Measurements from ENCODE around the gene SOX1. TPM values are rescaled to one million over a fixed set of nuclear protein-coding genes. Genes with fewer than 3 reads are reported as not detected.

Gene SOX1
- total RNA-seq, 1 donor from 2014 or later: 0.57 TPM

DNA sequence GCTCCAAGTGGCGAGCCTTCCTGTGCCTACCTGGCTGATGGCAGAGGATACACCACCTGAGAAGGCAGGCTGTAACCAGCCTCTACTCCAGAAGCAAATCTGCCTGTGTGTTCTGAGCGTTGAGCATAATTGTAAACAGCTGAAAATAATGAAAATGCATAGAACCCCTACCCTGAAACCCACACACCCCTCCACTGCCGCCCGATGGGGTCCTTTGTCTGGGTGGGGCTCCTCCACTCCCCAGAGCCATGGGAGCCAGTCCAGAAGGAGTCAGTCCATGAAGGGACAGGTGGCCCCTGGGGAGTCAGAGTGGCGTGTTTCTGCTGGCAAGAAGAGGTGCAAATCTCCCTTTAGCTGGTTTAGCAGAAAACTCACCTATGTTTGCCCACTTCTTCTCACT lies 8.0 kb upstream of the SOX1 start:
- Mint-ChIP-seq H3K4me1 (ENCODE audit: low read depth) (peaks cover 6% of the 10 kb centered on the region), H3K4me3 (ENCODE audit: low read depth) (no peak overlapping the region), H3K27me3 (peaks cover 92% of the 10 kb centered on the region), H3K27ac (no peak overlapping the region), H3K36me3 (ENCODE audit: insufficient read depth) (no peaks in the 10 kb centered on the region), H3K9me3 (ENCODE audit: low read depth) (no peaks in the 10 kb centered on the region)
- TF ChIP-seq, protein P1, sequence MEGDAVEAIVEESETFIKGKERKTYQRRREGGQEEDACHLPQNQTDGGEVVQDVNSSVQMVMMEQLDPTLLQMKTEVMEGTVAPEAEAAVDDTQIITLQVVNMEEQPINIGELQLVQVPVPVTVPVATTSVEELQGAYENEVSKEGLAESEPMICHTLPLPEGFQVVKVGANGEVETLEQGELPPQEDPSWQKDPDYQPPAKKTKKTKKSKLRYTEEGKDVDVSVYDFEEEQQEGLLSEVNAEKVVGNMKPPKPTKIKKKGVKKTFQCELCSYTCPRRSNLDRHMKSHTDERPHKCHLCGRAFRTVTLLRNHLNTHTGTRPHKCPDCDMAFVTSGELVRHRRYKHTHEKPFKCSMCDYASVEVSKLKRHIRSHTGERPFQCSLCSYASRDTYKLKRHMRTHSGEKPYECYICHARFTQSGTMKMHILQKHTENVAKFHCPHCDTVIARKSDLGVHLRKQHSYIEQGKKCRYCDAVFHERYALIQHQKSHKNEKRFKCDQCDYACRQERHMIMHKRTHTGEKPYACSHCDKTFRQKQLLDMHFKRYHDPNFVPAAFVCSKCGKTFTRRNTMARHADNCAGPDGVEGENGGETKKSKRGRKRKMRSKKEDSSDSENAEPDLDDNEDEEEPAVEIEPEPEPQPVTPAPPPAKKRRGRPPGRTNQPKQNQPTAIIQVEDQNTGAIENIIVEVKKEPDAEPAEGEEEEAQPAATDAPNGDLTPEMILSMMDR (IDR thresholded peaks at IDR 0.05; ENCODE audit: unreplicated experiment): no peak
- DNase-seq (ENCODE audit: low spot score, unreplicated experiment): no peak

DNA sequence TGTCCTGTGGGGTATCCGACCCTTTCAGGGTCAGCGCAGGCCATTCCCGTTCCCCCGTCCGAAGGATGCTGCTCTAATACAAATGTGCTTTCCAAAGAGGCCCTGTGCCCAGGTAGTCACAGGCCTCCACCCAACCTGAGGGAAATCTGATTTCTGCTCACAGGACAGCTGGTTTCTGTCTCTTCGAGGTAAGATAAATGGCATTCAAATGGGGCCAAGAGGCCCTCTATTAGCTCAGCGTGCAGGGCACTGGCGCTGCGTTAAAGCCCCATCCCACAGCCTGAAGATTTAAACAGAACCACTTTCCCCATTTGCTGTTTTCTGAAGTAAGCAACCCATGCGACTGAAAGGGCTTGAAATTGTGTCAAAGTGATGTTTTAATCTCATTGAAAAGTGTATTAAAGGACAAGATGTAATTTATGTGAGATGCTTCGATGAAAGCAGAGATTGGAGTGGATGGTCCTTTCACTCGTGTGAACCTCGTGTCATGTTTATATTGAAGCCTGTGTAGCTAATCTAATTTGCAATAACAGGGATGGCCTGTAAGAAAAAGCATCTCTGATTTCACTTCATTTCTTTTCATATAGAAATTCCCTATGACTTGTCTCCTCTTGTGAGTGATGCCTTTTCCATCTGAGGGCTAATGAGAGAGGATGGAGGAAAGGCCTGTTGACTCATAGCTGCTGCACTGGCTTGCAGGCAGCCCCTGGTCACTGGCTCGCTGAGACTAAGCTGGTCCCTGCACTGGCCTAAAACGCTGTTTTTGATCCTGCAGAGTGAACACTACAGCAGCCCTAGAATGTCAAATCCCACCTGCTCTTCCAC lies 7.3 kb upstream of the SOX1 start:
- H3K36me3 Mint-ChIP-seq (ENCODE audit: insufficient read depth): no peaks in the 10 kb centered on the region
- peaks cover 6% of the 10 kb centered on the region for H3K4me1 Mint-ChIP-seq (ENCODE audit: low read depth)
- H3K4me3 Mint-ChIP-seq (ENCODE audit: low read depth): no peak overlapping the region
- no peaks in the 10 kb centered on the region for H3K9me3 Mint-ChIP-seq (ENCODE audit: low read depth)
- H3K27me3 Mint-ChIP-seq: peaks cover 92% of the 10 kb centered on the region
- no peak overlapping the region for H3K27ac Mint-ChIP-seq
- TF ChIP-seq, protein P1 (IDR thresholded peaks at IDR 0.05; ENCODE audit: unreplicated experiment): no peak
- no peak for DNase-seq (ENCODE audit: low spot score, unreplicated experiment)

DNA sequence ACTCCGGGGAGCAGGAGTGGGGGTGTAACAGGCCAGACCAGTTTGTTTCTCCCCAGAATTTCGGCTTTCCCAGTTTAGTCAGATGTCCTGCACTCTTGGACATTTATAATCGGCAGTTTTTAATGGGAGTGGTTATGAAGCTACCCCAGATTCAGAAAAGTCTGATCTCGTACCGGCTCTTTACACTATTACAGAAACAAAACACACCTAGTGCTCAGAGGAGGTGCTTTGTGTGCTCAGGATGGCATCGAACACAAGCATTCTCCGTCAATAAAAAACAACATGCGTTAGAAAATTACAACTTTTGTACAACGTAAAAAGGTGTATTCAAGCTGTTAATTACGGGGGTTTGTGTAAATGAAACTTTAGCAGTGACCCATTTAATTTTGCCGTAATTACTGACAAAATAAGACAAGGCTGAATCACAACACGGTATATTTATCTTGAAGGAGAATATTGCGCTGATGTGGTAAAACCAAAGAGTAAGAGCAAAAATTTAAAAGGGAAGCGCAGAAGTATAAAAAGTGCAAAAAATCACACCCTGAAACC lies 6.6 kb upstream of the SOX1 start:
- H3K4me3 Mint-ChIP-seq (ENCODE audit: low read depth): no peak overlapping the region
- no peaks in the 10 kb centered on the region for H3K36me3 Mint-ChIP-seq (ENCODE audit: insufficient read depth)
- no peak for DNase-seq (ENCODE audit: low spot score, unreplicated experiment)
- H3K9me3 Mint-ChIP-seq (ENCODE audit: low read depth): no peaks in the 10 kb centered on the region
- peaks cover 92% of the 10 kb centered on the region for H3K27me3 Mint-ChIP-seq
- TF ChIP-seq, protein P1 (IDR thresholded peaks at IDR 0.05; ENCODE audit: unreplicated experiment): no peak
- H3K27ac Mint-ChIP-seq: no peak overlapping the region
- H3K4me1 Mint-ChIP-seq (ENCODE audit: low read depth): peaks cover 6% of the 10 kb centered on the region

DNA sequence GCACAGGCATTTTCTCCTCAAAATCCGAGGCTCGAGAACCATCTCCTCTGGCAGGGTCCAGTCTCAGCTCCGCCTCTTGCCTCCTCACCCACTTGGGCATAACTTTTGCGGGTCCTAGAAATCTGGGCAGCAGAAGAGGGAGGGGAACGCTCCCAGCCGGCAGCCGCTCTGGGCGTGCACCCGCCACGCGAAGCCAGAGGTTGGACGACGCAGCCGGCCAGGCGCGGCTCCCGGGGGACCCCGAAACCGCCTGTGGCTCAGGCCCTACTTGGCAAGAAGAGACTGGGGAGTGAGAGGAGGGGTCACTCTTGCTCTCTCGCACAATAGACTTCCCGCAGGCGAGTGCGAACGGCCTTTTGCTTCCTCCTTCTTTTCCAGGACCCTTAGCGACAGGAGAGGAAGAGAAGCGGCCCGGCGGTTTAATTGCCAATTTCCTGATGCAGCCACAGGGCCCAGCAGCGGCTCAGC lies 6.0 kb upstream of the SOX1 start:
- Mint-ChIP-seq H3K4me3 (ENCODE audit: low read depth) (no peak overlapping the region), H3K36me3 (ENCODE audit: insufficient read depth) (no peaks in the 10 kb centered on the region), H3K27me3 (peaks cover 92% of the 10 kb centered on the region), H3K27ac (no peak overlapping the region), H3K9me3 (ENCODE audit: low read depth) (no peaks in the 10 kb centered on the region), H3K4me1 (ENCODE audit: low read depth) (peaks cover 6% of the 10 kb centered on the region)
- TF ChIP-seq, protein P1 (IDR thresholded peaks at IDR 0.05; ENCODE audit: unreplicated experiment): no peak
- no peak for DNase-seq (ENCODE audit: low spot score, unreplicated experiment)

DNA sequence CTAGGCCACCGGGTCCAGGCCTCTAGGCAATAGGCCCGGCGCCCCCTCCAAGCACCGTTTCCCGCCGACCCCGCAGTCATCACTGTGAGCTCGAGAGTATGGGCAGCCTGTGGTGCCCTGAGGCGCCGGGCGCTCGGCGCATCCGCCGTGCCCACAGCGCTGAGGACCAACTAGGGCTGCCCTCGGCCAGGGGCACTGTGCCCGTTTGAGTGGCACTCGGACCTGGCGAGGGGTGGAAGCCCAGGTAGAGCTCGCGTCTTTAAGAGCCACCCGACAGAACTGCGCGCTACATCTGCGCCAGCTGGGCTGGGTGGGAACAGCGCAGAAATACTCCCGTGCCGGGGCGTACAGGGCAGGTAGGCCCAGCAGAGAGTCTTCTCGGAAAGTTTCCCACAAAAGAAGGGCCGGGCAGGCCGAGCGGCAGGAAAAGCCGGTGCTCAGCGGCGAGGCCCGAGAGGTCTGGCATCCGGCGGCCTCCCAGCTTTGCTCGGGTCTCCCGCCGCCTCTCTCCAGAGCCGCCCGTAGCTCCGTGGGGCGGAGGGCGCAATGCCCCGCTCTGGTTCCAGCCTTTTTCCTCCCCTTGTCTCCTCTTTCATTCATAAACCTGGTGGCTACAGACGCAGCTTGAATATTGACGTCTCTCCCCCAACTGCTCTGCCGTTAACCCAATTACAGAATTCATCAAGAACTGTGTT lies 5.4 kb upstream of the SOX1 start:
- no peaks in the 10 kb centered on the region for H3K9me3 Mint-ChIP-seq (ENCODE audit: low read depth)
- peaks cover 95% of the 10 kb centered on the region for H3K27me3 Mint-ChIP-seq
- H3K4me3 Mint-ChIP-seq (ENCODE audit: low read depth): no peak overlapping the region
- no peak for DNase-seq (ENCODE audit: low spot score, unreplicated experiment)
- no peak overlapping the region for H3K27ac Mint-ChIP-seq
- H3K4me1 Mint-ChIP-seq (ENCODE audit: low read depth): peaks cover 6% of the 10 kb centered on the region
- H3K36me3 Mint-ChIP-seq (ENCODE audit: insufficient read depth): no peaks in the 10 kb centered on the region
- TF ChIP-seq, protein P1 (IDR thresholded peaks at IDR 0.05; ENCODE audit: unreplicated experiment): no peak

Data from progenitor cell of endocrine pancreas (in vitro differentiated cells).